Stimulated activated CD8-positive, alpha-beta memory T cell treated with anti-CD3 and anti-CD28 coated beads, Interleukin-12 subunit alpha, Interleukin-12 subunit beta, amount 100 ng/mL, for 24 hours (primary cell): ENCODE data around the gene CALCA.

Experiments used
- DNase-seq: peaks from one replicate; pipeline ENCODE4 v3.0.0-alpha.2; 2020; ENCODE audit errors: extremely low read depth

CALCA gene

GRCh38 chr11:14949437-14950147, 22.6 kb downstream of the CALCA start:
- DNase-seq: no peak

- DNase-seq: no peak
These were observed 29.4 kb downstream of the CALCA start for GRCh38 chr11:14942745-14943144.

GRCh38 chr11:14938936-14939335, 33.2 kb downstream of the CALCA start:
- DNase-seq: no peak

- no peak for DNase-seq
These were observed 37.4 kb downstream of the CALCA start for GRCh38 chr11:14934641-14935351.

- no peak for DNase-seq
These were observed 39.7 kb downstream of the CALCA start for GRCh38 chr11:14932447-14932846.

- no peak for DNase-seq
These were observed 41.8 kb downstream of the CALCA start for GRCh38 chr11:14930369-14930768.

GRCh38 chr11:14927146-14927545, 45.0 kb downstream of the CALCA start:
- no peak for DNase-seq

- DNase-seq: no peak
These were observed 47.8 kb downstream of the CALCA start for GRCh38 chr11:14924318-14924717.
